IPS DF 6.9 (cell line): ENCODE measurements around the gene PRKCI.

ENCODE experiments used
- DNase-seq: peaks from one replicate; pipeline ENCODE4 v3.0.0-alpha.2; 2013; ENCODE audit warnings: low read depth, low spot score
- H3K27ac ChIP-seq: one replicate; pipeline ENCODE4 v1.5.1; 2013; ENCODE audit warnings: low read length, control low read depth
- H3K27me3 ChIP-seq: 2 replicates; pipeline ENCODE4 v1.6.1; 2013; ENCODE audit warnings: mild to moderate bottlenecking, low read length; ENCODE audit not compliant: control insufficient read depth, insufficient read depth
- H3K36me3 ChIP-seq: 2 replicates; pipeline ENCODE4 v1.6.1; 2013; ENCODE audit warnings: low read length; ENCODE audit not compliant: control insufficient read depth, insufficient read depth
- H3K4me1 ChIP-seq: 2 replicates; pipeline ENCODE4 v1.6.1; 2013; ENCODE audit warnings: low read length; ENCODE audit not compliant: control insufficient read depth, insufficient read depth
- H3K4me3 ChIP-seq: 2 replicates; pipeline ENCODE4 v1.5.1; 2013; ENCODE audit warnings: mild to moderate bottlenecking, low read length
- H3K9me3 ChIP-seq: 2 replicates; pipeline ENCODE4 v1.6.1; 2013; ENCODE audit warnings: low read length, inconsistent platforms; ENCODE audit not compliant: control insufficient read depth, insufficient read depth
- WGBS: extraction: QIAGEN DNeasy Blood & Tissue Kit; methylation state at CpG from one replicate; pipeline ENCODE4 v1.1.7; 2013; ENCODE audit warnings: mixed read lengths, missing lambda C conversion rate; ENCODE audit not compliant: insufficient read length, insufficient coverage; 5-methylcytosine and 5-hydroxymethylcytosine counted together

PRKCI gene

GRCh38 chr3:170222647-170223541 lies 670 bp downstream of the PRKCI start:
- WGBS, result no CpG with 5 or more reads among the region's 42 CpGs
- Histone ChIP-seq H3K4me1 (no peaks in the 10 kb centered on the region; the same call in 1 of the 2 replicates), H3K27ac (no peak overlapping the region), H3K27me3 (no peaks in the 10 kb centered on the region), H3K9me3 (no peaks in the 10 kb centered on the region), H3K36me3 (no peaks in the 10 kb centered on the region), H3K4me3 (peak overlapping the region; percentile 56)
- no peak for DNase-seq

GRCh38 chr3:170225166-170225565 lies 2.9 kb downstream of the PRKCI start:
- no peaks in the 10 kb centered on the region; the same call in 1 of the 2 replicates for H3K4me1 ChIP-seq
- H3K27ac ChIP-seq, result no peak overlapping the region
- H3K9me3 ChIP-seq, result no peaks in the 10 kb centered on the region
- DNase-seq, result no peak
- H3K27me3 ChIP-seq, result no peaks in the 10 kb centered on the region
- WGBS, result no CpG with 5 or more reads among the region's 1 CpG
- no peaks in the 10 kb centered on the region for H3K36me3 ChIP-seq
- H3K4me3 ChIP-seq, result no peak overlapping the region

GRCh38 chr3:170226426-170226960 lies 4.3 kb downstream of the PRKCI start:
- no peaks in the 10 kb centered on the region for H3K27me3 ChIP-seq
- H3K4me1 ChIP-seq, result no peaks in the 10 kb centered on the region; the same call in 1 of the 2 replicates
- H3K27ac ChIP-seq, result no peak overlapping the region
- no CpG with 5 or more reads among the region's 1 CpG for WGBS
- no peak overlapping the region for H3K4me3 ChIP-seq
- no peaks in the 10 kb centered on the region for H3K36me3 ChIP-seq
- no peak for DNase-seq
- no peaks in the 10 kb centered on the region for H3K9me3 ChIP-seq

- Histone ChIP-seq H3K4me1 (no peaks in the 10 kb centered on the region; the same call in 1 of the 2 replicates), H3K27ac (no peak overlapping the region), H3K4me3 (no peak overlapping the region), H3K36me3 (no peaks in the 10 kb centered on the region), H3K27me3 (no peaks in the 10 kb centered on the region), H3K9me3 (no peaks in the 10 kb centered on the region)
- WGBS, result no CpG with 5 or more reads among the region's 2 CpGs
- DNase-seq, result no peak
These were observed 6.0 kb downstream of the PRKCI start for GRCh38 chr3:170228093-170228766.

GRCh38 chr3:170232266-170232665 lies 10.0 kb downstream of the PRKCI start:
- H3K36me3 ChIP-seq, result no peaks in the 10 kb centered on the region; the same call in 1 of the 2 replicates
- H3K9me3 ChIP-seq, result no peaks in the 10 kb centered on the region
- no peak overlapping the region for H3K4me3 ChIP-seq
- no CpG with 5 or more reads among the region's 5 CpGs for WGBS
- H3K27me3 ChIP-seq, result no peaks in the 10 kb centered on the region
- H3K27ac ChIP-seq, result no peak overlapping the region
- no peak for DNase-seq
- H3K4me1 ChIP-seq, result no peaks in the 10 kb centered on the region

- no peak overlapping the region for H3K27ac ChIP-seq
- no peak overlapping the region for H3K4me3 ChIP-seq
- no peak for DNase-seq
- WGBS, result no CpG with 5 or more reads among the region's 6 CpGs
- H3K27me3 ChIP-seq, result no peaks in the 10 kb centered on the region
- H3K4me1 ChIP-seq, result no peaks in the 10 kb centered on the region
- H3K9me3 ChIP-seq, result no peaks in the 10 kb centered on the region
- no peaks in the 10 kb centered on the region; the same call in 1 of the 2 replicates for H3K36me3 ChIP-seq
These were observed 11.3 kb downstream of the PRKCI start for GRCh38 chr3:170233530-170233929.

GRCh38 chr3:170240142-170240541 lies 17.9 kb downstream of the PRKCI start:
- H3K27ac ChIP-seq, result no peak overlapping the region
- no peaks in the 10 kb centered on the region; the same call in 1 of the 2 replicates for H3K36me3 ChIP-seq
- H3K4me1 ChIP-seq, result no peaks in the 10 kb centered on the region
- H3K27me3 ChIP-seq, result no peaks in the 10 kb centered on the region
- WGBS, result no CpG with 5 or more reads among the region's 1 CpG
- H3K4me3 ChIP-seq, result no peak overlapping the region
- no peak for DNase-seq
- no peaks in the 10 kb centered on the region for H3K9me3 ChIP-seq

GRCh38 chr3:170240671-170241070 lies 18.4 kb downstream of the PRKCI start:
- no peaks in the 10 kb centered on the region for H3K4me1 ChIP-seq
- H3K27me3 ChIP-seq, result no peaks in the 10 kb centered on the region
- no peaks in the 10 kb centered on the region for H3K9me3 ChIP-seq
- no peak for DNase-seq
- H3K36me3 ChIP-seq, result no peaks in the 10 kb centered on the region; the same call in 1 of the 2 replicates
- H3K4me3 ChIP-seq, result no peak overlapping the region
- H3K27ac ChIP-seq, result no peak overlapping the region

- no CpG with 5 or more reads among the region's 2 CpGs for WGBS
- DNase-seq, result no peak
- Histone ChIP-seq H3K27ac (no peak overlapping the region), H3K27me3 (no peaks in the 10 kb centered on the region), H3K4me1 (no peaks in the 10 kb centered on the region), H3K4me3 (no peak overlapping the region), H3K9me3 (no peaks in the 10 kb centered on the region), H3K36me3 (no peaks in the 10 kb centered on the region)
These were observed 22.4 kb downstream of the PRKCI start for GRCh38 chr3:170244576-170244975.

- Histone ChIP-seq H3K9me3 (no peaks in the 10 kb centered on the region), H3K4me3 (no peak overlapping the region), H3K36me3 (no peaks in the 10 kb centered on the region), H3K4me1 (no peaks in the 10 kb centered on the region), H3K27me3 (no peaks in the 10 kb centered on the region), H3K27ac (no peak overlapping the region)
- WGBS, result no CpG with 5 or more reads among the region's 1 CpG
- DNase-seq, result no peak
These were observed 25.7 kb downstream of the PRKCI start for GRCh38 chr3:170247875-170248274.
